ENCODE measurements around the gene SAMD13.

Gene SAMD13

GRCh38 chr1:84374991-84375696 lies 73.6 kb downstream of the SAMD13 start:
- DNase-seq (ENCODE audit: low spot score): no peak

GRCh38 chr1:84376000-84376910 lies 74.7 kb downstream of the SAMD13 start:
- no peak for DNase-seq (ENCODE audit: low spot score)

GRCh38 chr1:84377480-84378095 lies 76.1 kb downstream of the SAMD13 start:
- no peak for DNase-seq (ENCODE audit: low spot score)

GRCh38 chr1:84379138-84379916 lies 77.8 kb downstream of the SAMD13 start:
- DNase-seq (ENCODE audit: low spot score): no peak

- DNase-seq (ENCODE audit: low spot score): no peak
Measured at GRCh38 chr1:84379917-84380180, 78.3 kb downstream of the SAMD13 start.

GRCh38 chr1:84382127-84382526 lies 80.6 kb downstream of the SAMD13 start:
- no peak for DNase-seq (ENCODE audit: low spot score)

- no peak for DNase-seq (ENCODE audit: low spot score)
Measured at GRCh38 chr1:84385347-84385746, 83.8 kb downstream of the SAMD13 start.

- no peak for DNase-seq (ENCODE audit: low spot score)
Measured at GRCh38 chr1:84386716-84387479, 85.4 kb downstream of the SAMD13 start.

- no peak for DNase-seq (ENCODE audit: low spot score)
Measured at GRCh38 chr1:84387480-84388163, 86.1 kb downstream of the SAMD13 start.

GRCh38 chr1:84390226-84390625 lies 88.7 kb downstream of the SAMD13 start:
- no peak for DNase-seq (ENCODE audit: low spot score)

- DNase-seq (ENCODE audit: low spot score): no peak
Measured at GRCh38 chr1:84398175-84399155, 97.0 kb downstream of the SAMD13 start, which contains the start of gene DNASE2B. DNASE2B (plus strand) TSS chr1:84398484; CDS start chr1:84398565, 81 bp downstream.
